Measurements from ENCODE around the gene PCNX3. TPM values are rescaled to one million over a fixed set of nuclear protein-coding genes. Genes with fewer than 3 reads are reported as not detected.

Gene PCNX3
- total RNA-seq, result 26.5 and 27.9 TPM in 2 replicates

DNA sequence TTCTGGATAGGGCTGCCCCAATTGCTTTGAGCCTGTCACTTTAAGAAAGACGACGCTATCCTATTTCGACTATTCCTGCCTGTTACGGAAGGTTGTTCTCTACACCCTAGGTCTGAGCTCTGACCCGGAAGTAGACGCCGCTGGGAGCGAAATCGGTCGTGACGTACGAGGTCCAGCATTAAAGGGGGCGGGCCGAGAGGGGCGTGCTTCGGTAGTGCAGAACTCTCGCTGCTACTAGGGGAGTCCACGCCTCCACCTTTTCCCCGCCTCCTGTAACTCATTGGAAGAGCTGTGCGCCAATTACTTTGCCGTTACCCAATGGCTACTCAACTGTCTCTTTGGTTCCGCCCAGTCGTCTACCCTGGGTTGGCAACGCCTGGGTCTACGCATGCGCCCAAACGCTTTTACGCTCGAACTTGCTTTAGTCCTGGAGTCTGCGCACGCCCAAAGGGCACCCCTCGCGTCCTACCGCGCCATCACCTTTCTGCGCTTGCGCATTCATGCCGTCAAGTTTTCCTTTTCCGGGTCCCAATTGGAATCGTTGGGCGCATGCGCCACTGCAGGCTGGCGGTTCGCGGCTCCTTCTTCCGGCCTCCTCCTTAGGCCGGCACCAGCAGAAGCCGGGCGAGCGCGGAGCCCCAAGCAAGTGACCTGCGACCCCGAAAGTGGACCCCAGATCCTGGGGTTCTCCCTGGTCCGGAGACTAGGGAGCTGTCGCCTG, at the start of gene PCNX3:
Gene PCNX3 (plus strand): TSS at position 548 of the 721 bp plus-strand sequence. CDS start 536 bp downstream, outside the sequence.
- Histone ChIP-seq H3K9me3 (ENCODE audit: low read depth, low read length) (no peaks in the 10 kb centered on the region), H3K4me2 (ENCODE audit: insufficient read depth, low read length) (peak within 1 kb of the TSS; percentile 94), H3K27me3 (ENCODE audit: insufficient read depth, low read length) (no peaks in the 10 kb centered on the region), H2AFZ (ENCODE audit: low read length) (peak within 1 kb of the TSS; percentile 88), H4K20me1 (ENCODE audit: insufficient read depth, low read length) (peaks cover 47% of the 10 kb centered on the region), H3K4me1 (ENCODE audit: insufficient read depth, low read length) (peaks cover 28% of the 10 kb centered on the region), H3K79me2 (ENCODE audit: insufficient read depth, low read length) (peaks cover 90% of the 10 kb centered on the region), H3K36me3 (ENCODE audit: insufficient read depth, low read length) (peaks cover 32% of the 10 kb centered on the region), H3K4me3 (ENCODE audit: insufficient read depth, low read length) (peak within 1 kb of the TSS; percentile 93), H3K27ac (ENCODE audit: low read depth, low read length) (peak within 1 kb of the TSS; percentile 92)
- TF ChIP-seq, protein P1, sequence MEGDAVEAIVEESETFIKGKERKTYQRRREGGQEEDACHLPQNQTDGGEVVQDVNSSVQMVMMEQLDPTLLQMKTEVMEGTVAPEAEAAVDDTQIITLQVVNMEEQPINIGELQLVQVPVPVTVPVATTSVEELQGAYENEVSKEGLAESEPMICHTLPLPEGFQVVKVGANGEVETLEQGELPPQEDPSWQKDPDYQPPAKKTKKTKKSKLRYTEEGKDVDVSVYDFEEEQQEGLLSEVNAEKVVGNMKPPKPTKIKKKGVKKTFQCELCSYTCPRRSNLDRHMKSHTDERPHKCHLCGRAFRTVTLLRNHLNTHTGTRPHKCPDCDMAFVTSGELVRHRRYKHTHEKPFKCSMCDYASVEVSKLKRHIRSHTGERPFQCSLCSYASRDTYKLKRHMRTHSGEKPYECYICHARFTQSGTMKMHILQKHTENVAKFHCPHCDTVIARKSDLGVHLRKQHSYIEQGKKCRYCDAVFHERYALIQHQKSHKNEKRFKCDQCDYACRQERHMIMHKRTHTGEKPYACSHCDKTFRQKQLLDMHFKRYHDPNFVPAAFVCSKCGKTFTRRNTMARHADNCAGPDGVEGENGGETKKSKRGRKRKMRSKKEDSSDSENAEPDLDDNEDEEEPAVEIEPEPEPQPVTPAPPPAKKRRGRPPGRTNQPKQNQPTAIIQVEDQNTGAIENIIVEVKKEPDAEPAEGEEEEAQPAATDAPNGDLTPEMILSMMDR (IDR thresholded peaks at IDR 0.05; ENCODE audit: extremely low read depth, low read depth, low read length), result no peak
- peak; percentile 100 for DNase-seq (ENCODE audit: insufficient read length, low spot score, missing footprints)

DNA sequence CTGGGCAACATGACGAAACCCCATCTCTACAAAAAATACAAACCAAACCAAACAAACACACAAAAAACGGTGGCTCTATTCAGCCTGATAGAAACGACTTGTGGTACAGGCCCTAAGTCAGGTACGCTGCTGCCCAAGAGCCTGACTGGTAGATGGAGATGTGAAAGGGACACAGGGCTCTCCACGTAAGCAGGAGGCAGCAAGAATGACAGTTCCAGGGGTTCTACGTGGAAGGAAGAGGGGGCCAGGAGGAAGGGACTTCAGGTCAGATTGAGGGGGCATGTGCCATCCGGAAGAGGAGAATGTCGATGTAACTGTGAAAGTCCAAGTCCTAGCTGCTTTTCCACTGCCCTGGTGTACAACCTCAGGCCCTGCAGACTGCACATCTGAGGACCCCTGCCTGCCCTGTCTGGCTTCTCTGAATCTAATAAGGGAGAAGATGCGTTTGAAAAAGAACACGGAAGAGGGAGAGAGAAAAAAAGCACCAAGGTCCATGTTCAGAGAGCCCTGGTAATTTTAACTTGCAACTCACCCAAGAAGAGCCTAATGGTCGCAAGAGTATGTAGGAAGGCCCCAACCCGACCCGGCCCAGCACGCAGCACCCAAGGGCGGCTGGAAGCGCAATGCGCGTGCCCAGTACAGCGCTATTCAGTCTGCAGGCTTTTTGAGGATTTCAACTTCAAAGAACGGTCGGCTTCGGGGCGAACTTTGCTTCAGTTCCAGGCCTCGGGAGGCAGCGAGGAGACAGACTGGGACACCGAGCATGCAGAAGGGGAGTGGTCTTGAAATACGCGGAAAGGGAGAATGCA, 46.2 kb upstream of the PCNX3 start:
- H3K4me2 ChIP-seq (ENCODE audit: insufficient read depth, low read length), result peak overlapping the region; percentile 100
- H3K27me3 ChIP-seq (ENCODE audit: insufficient read depth, low read length), result no peaks in the 10 kb centered on the region
- H3K36me3 ChIP-seq (ENCODE audit: insufficient read depth, low read length), result peaks cover 11% of the 10 kb centered on the region
- H3K9me3 ChIP-seq (ENCODE audit: low read depth, low read length), result no peaks in the 10 kb centered on the region
- peaks cover 49% of the 10 kb centered on the region for H3K4me1 ChIP-seq (ENCODE audit: insufficient read depth, low read length)
- peak overlapping the region; percentile 98 for H3K4me3 ChIP-seq (ENCODE audit: insufficient read depth, low read length)
- peaks cover 17% of the 10 kb centered on the region for H4K20me1 ChIP-seq (ENCODE audit: insufficient read depth, low read length)
- peaks cover 56% of the 10 kb centered on the region for H3K79me2 ChIP-seq (ENCODE audit: insufficient read depth, low read length)
- H3K27ac ChIP-seq (ENCODE audit: low read depth, low read length), result peak overlapping the region; percentile 95
- peak overlapping the region; percentile 97 for H2AFZ ChIP-seq (ENCODE audit: low read length)
- no peak for DNase-seq (ENCODE audit: insufficient read length, low spot score, missing footprints)
- TF ChIP-seq, protein P1 (IDR thresholded peaks at IDR 0.05; ENCODE audit: extremely low read depth, low read depth, low read length), result no peak

DNA sequence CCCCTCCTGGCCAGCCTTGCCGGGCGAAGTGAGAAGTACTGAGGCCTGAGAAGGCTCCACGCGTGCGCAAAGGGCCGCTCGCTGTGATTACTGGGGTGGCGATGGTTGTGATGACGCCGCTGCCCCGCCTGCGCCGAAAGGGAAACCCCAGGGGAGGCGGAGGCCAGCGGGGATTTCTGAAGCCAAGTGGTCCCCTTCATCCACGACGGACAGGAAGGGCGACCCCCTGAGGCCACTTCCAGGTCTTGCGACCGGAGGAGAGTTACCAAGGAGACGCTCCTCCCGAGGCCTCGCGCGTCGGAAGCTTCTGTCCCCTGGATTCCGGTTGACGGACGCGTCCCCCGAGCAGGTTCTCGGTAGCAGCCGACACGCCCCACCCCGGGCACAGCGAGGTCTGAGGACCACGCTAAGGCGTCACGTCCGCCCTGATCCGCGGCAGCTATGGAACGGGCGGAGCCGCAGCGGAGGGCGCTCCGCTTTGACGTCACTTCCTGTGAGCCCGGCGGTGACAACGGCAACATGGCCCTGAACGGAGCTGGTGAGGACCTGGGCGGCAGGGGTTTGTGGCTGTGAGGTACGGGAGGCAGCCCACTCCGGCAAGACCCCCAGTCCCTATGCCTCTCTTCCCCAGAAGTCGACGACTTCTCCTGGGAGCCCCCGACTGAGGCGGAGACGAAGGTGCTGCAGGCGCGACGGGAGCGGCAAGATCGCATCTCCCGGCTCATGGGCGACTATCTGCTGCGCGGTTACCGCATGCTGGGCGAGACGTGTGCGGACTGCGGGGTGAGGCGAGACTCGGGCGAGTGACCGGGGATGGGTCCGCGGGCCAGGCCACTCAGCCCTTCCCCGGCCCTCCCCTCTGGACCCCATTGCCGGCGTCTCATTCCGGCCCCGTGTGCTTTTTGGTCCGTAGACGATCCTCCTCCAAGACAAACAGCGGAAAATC, 45.3 kb upstream of the PCNX3 start, which contains the start of gene ZNRD2:
Gene ZNRD2 (plus strand): TSS at position 505 of the 946 bp plus-strand sequence. CDS start 15 bp downstream, at position 520.
- Histone ChIP-seq H2AFZ (ENCODE audit: low read length) (peak within 1 kb of the TSS; percentile 97), H3K36me3 (ENCODE audit: insufficient read depth, low read length) (peaks cover 11% of the 10 kb centered on the region), H4K20me1 (ENCODE audit: insufficient read depth, low read length) (peaks cover 17% of the 10 kb centered on the region), H3K27ac (ENCODE audit: low read depth, low read length) (peak within 1 kb of the TSS; percentile 95), H3K4me2 (ENCODE audit: insufficient read depth, low read length) (peak within 1 kb of the TSS; percentile 100), H3K79me2 (ENCODE audit: insufficient read depth, low read length) (peaks cover 56% of the 10 kb centered on the region), H3K4me3 (ENCODE audit: insufficient read depth, low read length) (peak within 1 kb of the TSS; percentile 98), H3K9me3 (ENCODE audit: low read depth, low read length) (no peaks in the 10 kb centered on the region), H3K27me3 (ENCODE audit: insufficient read depth, low read length) (no peaks in the 10 kb centered on the region), H3K4me1 (ENCODE audit: insufficient read depth, low read length) (peaks cover 54% of the 10 kb centered on the region)
- peak; percentile 100 for DNase-seq (ENCODE audit: insufficient read length, low spot score, missing footprints)
- TF ChIP-seq, protein P1 (IDR thresholded peaks at IDR 0.05; ENCODE audit: extremely low read depth, low read depth, low read length), result peak; percentile 69
